Transverse colon (tissue), 4 donors: ENCODE results near the gene SNUPN. TPM values are rescaled to one million over a fixed set of nuclear protein-coding genes. Genes with fewer than 3 reads are reported as not detected.

ENCODE experiments used
- DNase-seq: peaks from one replicate; pipeline ENCODE4 v3.0.0-alpha.2; 2019
- H3K27ac ChIP-seq, 4 donors: fragments of 200-600 bp; sonication (generic); 2 replicates each; pipeline ENCODE4 v1.5.1; 2016 to 2018; ENCODE audit warnings: inconsistent platforms in 4 of 4
- H3K27me3 ChIP-seq: fragments of 200-600 bp; sonication (generic); 2 replicates; pipeline ENCODE4 v1.5.1; 2017; ENCODE audit warnings: inconsistent platforms
- H3K36me3 ChIP-seq, 4 donors: fragments of 200-600 bp; sonication (generic); 2 replicates each; pipeline ENCODE4 v1.5.1; 2017 to 2019; ENCODE audit warnings: inconsistent platforms in 4 of 4
- H3K4me1 ChIP-seq, 4 donors: fragments of 200-600 bp; sonication (generic); 2 replicates each; pipeline ENCODE4 v1.5.1; 2017 to 2020; ENCODE audit warnings: inconsistent platforms in 4 of 4
- H3K4me3 ChIP-seq, 4 donors: fragments of 200-600 bp; sonication (generic); 1 replicate in 1 of 4; 2 replicates in 3 of 4; pipeline versions ENCODE4 v1.5.1 to v1.6.1; 2017 to 2019; ENCODE audit warnings: inconsistent platforms in 4 of 4
- H3K9me3 ChIP-seq, 2 donors: fragments of 200-600 bp; sonication (generic); 2 replicates each; pipeline ENCODE4 v1.5.1; 2017 to 2019; ENCODE audit warnings: inconsistent platforms in 2 of 2
- EP300 ChIP-seq: sonication (generic); formaldehyde crosslinking; IDR thresholded peaks from one replicate; pipeline ENCODE4 v1.6.1; 2017; ENCODE audit warnings: antibody characterized with exemption, low read depth
- POLR2A ChIP-seq: fragments of 450-650 bp; IDR thresholded peaks from one replicate; pipeline ENCODE4 v1.6.1; 2016; ENCODE audit warnings: antibody characterized with exemption, mild to moderate bottlenecking, moderate library complexity
- POLR2AphosphoS5 ChIP-seq, 3 donors: sonication (generic); formaldehyde crosslinking; IDR thresholded peaks; one replicate each; pipeline ENCODE4 v1.6.1; 2016; ENCODE audit warnings: antibody characterized with exemption in 3 of 3
- WGBS, 2 donors: methylation state at CpG; one replicate each; pipeline ENCODE4 v1.1.5; 2018; ENCODE audit warnings: low coverage in 1 of 2; 5-methylcytosine and 5-hydroxymethylcytosine counted together
- in situ Hi-C, 4 donors: fragments of 200-750 bp; cut with MboI; loops; one replicate each; pipeline versions ENCODE4 v1.15.0 to v1.15.1; 2017; ENCODE audit warnings: low sequenced_read_pairs in 3 of 4, low pct_ligation_motif_present in 1 of 4, low pct_unique_long_range_greater_than_20kb in 1 of 4
- intact Hi-C: fragments of 100-400 bp; cut with DNase I; formaldehyde crosslinking; loops from one replicate; pipeline ENCODE4 v1.15.1; 2023; ENCODE audit warnings: low total_unique reads
- total RNA-seq, 4 donors: library from RNA; depleted of rRNA; stranded (reverse); fragments of >200 nt; gene quantifications; one replicate each; pipeline ENCODE4 v1.1.0, GENCODE V29; 2016
- TF ChIP-seq, protein P1 (sequence below), 5 experiments: fragments of 200-600 bp in 3 of 5; fragments of 450-650 bp in 2 of 5; sonication (generic) in 3 of 5; IDR thresholded peaks; 1 replicate in 2 of 5; 2 replicates in 3 of 5; pipeline ENCODE4 v1.5.1; 2016 to 2017; ENCODE audit warnings: antibody characterized with exemption in 5 of 5, inconsistent platforms in 3 of 5, mild to moderate bottlenecking in 2 of 5, moderate library complexity in 1 of 5

SNUPN gene
- total RNA-seq, 4 donors from 2014 or later: 9.4 to 29.5 (median 23.2) TPM

DNA sequence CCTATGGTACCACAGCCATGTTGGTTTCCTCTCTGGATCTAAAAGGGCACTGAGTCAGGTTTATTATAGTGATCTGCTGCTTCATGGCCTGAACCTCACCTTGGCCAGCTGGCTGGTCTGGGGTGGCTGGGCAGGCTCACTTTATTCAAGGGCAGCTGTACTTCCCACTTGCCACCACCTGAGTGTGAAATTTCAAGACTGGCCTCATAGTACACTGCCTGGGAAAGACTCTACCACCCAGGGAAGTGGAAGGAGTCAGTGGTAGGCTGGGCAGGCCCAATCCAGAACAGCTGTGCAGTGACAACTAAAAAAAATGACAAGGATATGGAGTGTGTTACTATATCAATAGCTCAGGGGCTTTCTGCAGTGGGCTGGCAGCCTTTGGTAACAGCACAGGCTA lies 8.8 kb downstream of the SNUPN start:
- Histone ChIP-seq H3K4me3 (no peak overlapping the region), H3K4me1 (peaks cover 5 to 19% (median 12%) of the 10 kb centered on the region in 4 donors), H3K9me3 (no peaks in the 10 kb centered on the region), H3K36me3 (peaks cover 0 to 50% (median 24%) of the 10 kb centered on the region in 4 donors), H3K27me3 (no peaks in the 10 kb centered on the region), H3K27ac (no peak overlapping the region)
- TF ChIP-seq EP300: no peak
- TF ChIP-seq POLR2A: no peak
- TF ChIP-seq, protein P1, sequence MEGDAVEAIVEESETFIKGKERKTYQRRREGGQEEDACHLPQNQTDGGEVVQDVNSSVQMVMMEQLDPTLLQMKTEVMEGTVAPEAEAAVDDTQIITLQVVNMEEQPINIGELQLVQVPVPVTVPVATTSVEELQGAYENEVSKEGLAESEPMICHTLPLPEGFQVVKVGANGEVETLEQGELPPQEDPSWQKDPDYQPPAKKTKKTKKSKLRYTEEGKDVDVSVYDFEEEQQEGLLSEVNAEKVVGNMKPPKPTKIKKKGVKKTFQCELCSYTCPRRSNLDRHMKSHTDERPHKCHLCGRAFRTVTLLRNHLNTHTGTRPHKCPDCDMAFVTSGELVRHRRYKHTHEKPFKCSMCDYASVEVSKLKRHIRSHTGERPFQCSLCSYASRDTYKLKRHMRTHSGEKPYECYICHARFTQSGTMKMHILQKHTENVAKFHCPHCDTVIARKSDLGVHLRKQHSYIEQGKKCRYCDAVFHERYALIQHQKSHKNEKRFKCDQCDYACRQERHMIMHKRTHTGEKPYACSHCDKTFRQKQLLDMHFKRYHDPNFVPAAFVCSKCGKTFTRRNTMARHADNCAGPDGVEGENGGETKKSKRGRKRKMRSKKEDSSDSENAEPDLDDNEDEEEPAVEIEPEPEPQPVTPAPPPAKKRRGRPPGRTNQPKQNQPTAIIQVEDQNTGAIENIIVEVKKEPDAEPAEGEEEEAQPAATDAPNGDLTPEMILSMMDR (IDR thresholded peaks at IDR 0.05): no peak
- no peak for TF ChIP-seq POLR2AphosphoS5 (IDR thresholded peaks at IDR 0.05)
- no peak for DNase-seq
- intact Hi-C loops: no loop called here
- in situ Hi-C loops: no loop called here

DNA sequence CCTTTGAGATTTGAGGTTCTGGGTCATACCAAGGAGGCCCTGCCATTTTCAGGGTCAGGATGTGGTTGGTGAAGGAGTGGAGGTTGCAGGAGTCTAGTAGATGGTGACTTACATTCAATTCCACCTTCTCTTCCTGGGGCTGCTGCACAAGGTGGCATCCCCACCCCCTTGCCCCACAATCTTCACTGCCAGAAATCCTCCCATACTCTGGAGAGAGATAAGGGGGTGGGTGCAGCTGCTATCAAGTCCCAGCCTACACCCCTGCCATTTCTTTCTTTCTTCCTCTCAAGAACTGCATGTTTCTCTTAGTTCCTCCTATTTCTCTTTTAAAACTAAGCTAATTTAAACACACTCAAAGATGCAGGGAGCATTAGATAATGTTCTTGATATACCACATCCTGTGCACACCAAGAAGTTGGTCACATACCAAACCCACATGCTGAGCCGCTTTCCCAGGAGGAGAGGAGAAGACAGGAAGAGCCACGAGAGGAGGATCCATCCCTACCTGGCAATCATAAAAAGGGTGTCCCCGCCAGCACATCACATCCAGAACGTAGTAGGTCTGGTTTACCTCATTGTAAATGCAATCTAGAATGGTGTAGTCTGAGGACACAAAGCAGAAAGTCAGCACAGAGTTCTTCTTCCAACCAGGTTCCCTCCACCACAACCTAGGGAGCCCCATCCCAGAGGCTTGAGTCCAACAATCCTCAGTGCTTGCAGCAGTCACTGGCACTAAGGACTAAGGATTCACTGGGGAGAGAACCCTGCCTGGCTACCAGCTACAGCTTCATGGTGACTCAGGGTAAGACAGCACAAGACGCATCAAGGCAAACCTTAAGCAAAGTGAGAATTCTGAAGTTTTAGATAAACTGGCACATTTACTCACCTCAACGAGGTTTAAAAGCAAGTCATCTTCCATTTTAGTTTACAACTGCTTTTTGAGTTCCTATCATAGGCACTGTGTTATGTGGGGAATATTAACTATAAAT lies 18.5 kb downstream of the SNUPN start:
- in situ Hi-C loops: no loop called here
- 76 to 78% methylated on average over 2 to 6 of the region's 6 CpGs for WGBS, 2 donors
- intact Hi-C loops: no loop called here
- peak overlapping the region in 3 of 4 donors; percentile 4 to 22 (median 6) for H3K27ac ChIP-seq
- no peak for TF ChIP-seq EP300
- no peak overlapping the region for H3K4me3 ChIP-seq
- H3K36me3 ChIP-seq: peaks cover 0 to 41% (median 19%) of the 10 kb centered on the region in 4 donors
- no peaks in the 10 kb centered on the region for H3K27me3 ChIP-seq
- peak; percentile 45 for DNase-seq
- no peaks in the 10 kb centered on the region for H3K4me1 ChIP-seq
- no peaks in the 10 kb centered on the region for H3K9me3 ChIP-seq

DNA sequence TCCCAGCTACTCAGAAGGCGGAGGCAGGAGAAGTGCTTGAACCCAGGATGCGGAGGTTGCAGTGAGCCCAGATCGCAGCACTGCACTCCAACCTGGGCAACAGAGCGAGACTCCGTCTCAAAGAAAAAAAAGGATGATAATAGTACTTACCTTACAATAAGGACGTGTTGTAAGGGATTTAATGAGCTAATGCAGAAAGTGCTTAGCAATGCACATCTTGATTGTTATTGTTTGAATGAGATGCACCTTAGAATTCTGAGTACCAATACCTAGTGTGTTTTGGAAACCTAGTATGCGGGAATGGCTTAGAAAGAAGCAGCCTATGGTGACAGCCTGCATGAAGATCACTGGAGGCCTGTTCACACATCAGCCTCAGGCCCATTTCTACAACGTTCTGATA lies 19.5 kb downstream of the SNUPN start:
- 95 to 100% methylated on average over 5 to 8 of the region's 8 CpGs for WGBS, 2 donors
- H3K4me1 ChIP-seq: no peaks in the 10 kb centered on the region
- TF ChIP-seq, protein P1 (IDR thresholded peaks at IDR 0.05): no peak
- TF ChIP-seq EP300 (no peak), POLR2A (no peak), POLR2AphosphoS5 (IDR thresholded peaks at IDR 0.05) (no peak)
- peaks cover 0 to 43% (median 21%) of the 10 kb centered on the region in 4 donors for H3K36me3 ChIP-seq
- no peak overlapping the region for H3K4me3 ChIP-seq
- in situ Hi-C loops: no loop called here
- H3K9me3 ChIP-seq: no peaks in the 10 kb centered on the region
- no peaks in the 10 kb centered on the region for H3K27me3 ChIP-seq
- intact Hi-C loops: no loop called here
- no peak for DNase-seq
- peak overlapping the region in 2 of 4 donors; percentile 4 to 6 for H3K27ac ChIP-seq

DNA sequence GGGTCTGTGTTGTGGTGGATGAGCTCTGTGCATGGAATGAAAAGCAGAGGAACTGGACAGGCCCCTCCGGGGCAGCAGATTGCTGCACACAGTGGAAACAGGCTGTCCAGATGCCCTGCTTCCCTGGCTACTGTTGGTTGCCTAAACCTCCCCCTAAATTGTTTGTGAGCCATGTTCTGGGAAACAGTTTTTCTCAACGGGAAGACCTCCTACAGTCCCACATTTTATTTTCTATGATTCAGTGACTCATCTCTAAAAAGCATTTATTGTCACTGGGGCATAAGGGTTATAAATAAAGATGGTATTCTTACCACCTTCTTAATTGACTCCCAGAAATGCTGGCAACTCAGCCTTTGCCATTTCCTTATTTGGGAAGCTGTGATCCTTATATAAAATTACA lies 26.1 kb downstream of the SNUPN start:
- Histone ChIP-seq H3K27me3 (no peaks in the 10 kb centered on the region), H3K4me1 (peaks cover 0 to 12% (median 0%) of the 10 kb centered on the region in 4 donors), H3K9me3 (no peaks in the 10 kb centered on the region), H3K36me3 (peaks cover 0 to 22% (median 4%) of the 10 kb centered on the region in 4 donors), H3K27ac (peak overlapping the region; percentile 7 to 62 (median 16)), H3K4me3 (no peak overlapping the region)
- DNase-seq: no peak
- in situ Hi-C loops (no loop called here), intact Hi-C loops (no loop called here)
- 63% methylated on average over 2 of the region's 2 CpGs; no CpG with 5 or more reads in 1 of the 2 donors for WGBS, 2 donors
- TF ChIP-seq, protein P1 (IDR thresholded peaks at IDR 0.05): no peak
- TF ChIP-seq POLR2AphosphoS5 (IDR thresholded peaks at IDR 0.05) (no peak), EP300 (no peak), POLR2A (no peak)
